T-helper 2 cell treated with Interferon-gamma antibody and Interleukin-4, amounts not matched to agents 5 μg/mL and 100 μg/mL, for 36 hours (primary cell): ENCODE measurements around the gene GLRX5.

Experiments used
- DNase-seq: peaks from one replicate; pipeline ENCODE4 v3.0.0; 2021; ENCODE audit warnings: low spot score
- H3K27ac Mint-ChIP-seq: one replicate; pipeline ENCODE4 v1.8.0; 2021; ENCODE audit warnings: mild to moderate bottlenecking, mixed read lengths
- H3K27me3 Mint-ChIP-seq: one replicate; pipeline ENCODE4 v1.8.0; 2021; ENCODE audit warnings: low read depth, mixed read lengths
- H3K36me3 Mint-ChIP-seq: one replicate; pipeline ENCODE4 v1.8.0; 2021; ENCODE audit warnings: low read depth, mixed read lengths
- H3K4me1 Mint-ChIP-seq: one replicate; pipeline ENCODE4 v1.8.0; 2021; ENCODE audit warnings: low read depth, mixed read lengths
- H3K4me3 Mint-ChIP-seq: one replicate; pipeline ENCODE4 v1.8.0; 2022; ENCODE audit warnings: mild to moderate bottlenecking, moderate library complexity, mixed read lengths
- H3K9me3 Mint-ChIP-seq: one replicate; pipeline ENCODE4 v1.8.0; 2021; ENCODE audit warnings: mixed read lengths

The GLRX5 gene

GRCh38 chr14:95540236-95540855 is 5.5 kb downstream of the GLRX5 start:
- Mint-ChIP-seq H3K9me3 (no peaks in the 10 kb centered on the region), H3K27ac (no peak overlapping the region), H3K4me3 (no peak overlapping the region), H3K4me1 (peaks cover 31% of the 10 kb centered on the region), H3K27me3 (no peaks in the 10 kb centered on the region), H3K36me3 (peaks cover 4% of the 10 kb centered on the region)
- no peak for DNase-seq

GRCh38 chr14:95541346-95541745 is 6.5 kb downstream of the GLRX5 start:
- DNase-seq = no peak
- Mint-ChIP-seq H3K27ac (no peak overlapping the region), H3K4me1 (peaks cover 21% of the 10 kb centered on the region), H3K4me3 (no peak overlapping the region), H3K27me3 (no peaks in the 10 kb centered on the region), H3K36me3 (peaks cover 2% of the 10 kb centered on the region), H3K9me3 (no peaks in the 10 kb centered on the region)

DNA sequence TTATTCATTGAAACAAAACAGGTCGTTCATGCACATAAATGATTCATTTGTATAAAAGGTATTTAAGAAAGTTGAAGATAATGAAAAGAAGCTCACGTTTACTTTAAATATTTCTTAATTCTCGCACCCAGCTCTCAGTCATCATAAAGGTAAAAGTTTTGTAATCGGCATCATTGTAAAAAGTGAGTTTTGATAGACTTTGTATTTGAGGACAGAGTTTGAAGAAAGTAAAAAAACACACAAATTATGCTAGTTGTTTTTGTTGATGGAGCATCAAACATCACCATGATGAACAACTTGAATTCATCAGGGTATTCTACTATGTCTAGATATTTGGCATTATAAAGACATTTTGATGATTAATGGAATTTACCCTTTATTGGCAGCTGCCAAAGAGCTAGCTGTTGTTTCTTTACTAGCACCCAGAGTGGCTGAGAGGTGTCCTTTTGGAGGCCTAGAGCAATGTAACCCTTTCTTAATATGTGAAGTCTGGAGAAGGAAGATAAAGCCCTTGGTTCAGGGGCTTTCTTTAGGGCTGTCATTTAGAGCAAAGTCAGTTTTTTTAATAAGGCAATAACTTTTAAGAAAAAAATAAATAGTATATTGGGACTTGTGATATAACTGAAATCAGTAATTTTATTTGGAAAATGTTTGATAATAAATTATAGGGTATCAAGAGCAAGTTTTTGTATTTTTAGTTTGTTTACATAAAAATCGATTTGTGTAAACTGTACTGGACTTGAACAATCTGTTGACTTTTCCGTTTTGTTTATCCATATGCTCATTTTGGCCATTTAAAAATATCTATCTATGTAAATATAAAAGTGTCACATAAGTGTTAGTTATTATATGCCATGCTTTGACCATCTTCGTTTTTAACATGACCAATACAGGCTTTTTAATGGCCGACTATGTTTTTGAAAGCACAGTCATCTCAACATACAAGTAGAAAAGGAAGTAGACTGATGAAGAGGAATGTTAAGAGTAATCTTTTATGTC is 7.4 kb downstream of the GLRX5 start:
- H3K27me3 Mint-ChIP-seq = no peaks in the 10 kb centered on the region
- no peak overlapping the region for H3K27ac Mint-ChIP-seq
- DNase-seq = no peak
- no peak overlapping the region for H3K4me3 Mint-ChIP-seq
- no peaks in the 10 kb centered on the region for H3K9me3 Mint-ChIP-seq
- H3K36me3 Mint-ChIP-seq = peaks cover 2% of the 10 kb centered on the region
- H3K4me1 Mint-ChIP-seq = peaks cover 14% of the 10 kb centered on the region

DNA sequence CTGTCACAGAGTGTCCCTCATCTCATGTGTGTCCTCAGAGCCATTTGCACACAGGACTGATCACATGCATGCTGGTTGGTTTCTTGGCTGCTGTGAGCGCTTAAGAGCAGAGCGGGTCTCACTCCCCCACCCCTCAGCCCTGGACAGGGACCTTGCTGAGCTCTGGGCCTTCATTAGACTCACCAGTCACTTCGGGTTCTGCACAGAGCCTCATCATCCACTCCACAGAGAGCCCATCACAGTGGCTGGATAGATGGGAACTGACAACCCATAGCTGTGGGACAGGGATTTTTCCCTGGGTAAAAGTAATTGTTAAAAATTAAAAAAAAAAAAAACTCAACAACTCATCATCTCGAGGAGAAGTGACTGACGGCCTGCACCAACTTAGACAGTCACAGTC is 8.2 kb downstream of the GLRX5 start:
- Mint-ChIP-seq H3K27ac (no peak overlapping the region), H3K36me3 (peaks cover 2% of the 10 kb centered on the region)

GRCh38 chr14:95544588-95544987 is 9.7 kb downstream of the GLRX5 start:
- Mint-ChIP-seq H3K36me3 (peaks cover 2% of the 10 kb centered on the region), H3K4me3 (no peak overlapping the region), H3K27ac (no peak overlapping the region), H3K9me3 (no peaks in the 10 kb centered on the region), H3K27me3 (no peaks in the 10 kb centered on the region), H3K4me1 (peaks cover 3% of the 10 kb centered on the region)
- DNase-seq = no peak

More for the DNA sequence above, 8.2 kb downstream of the GLRX5 start:
- DNase-seq = no peak
- Mint-ChIP-seq H3K9me3 (no peaks in the 10 kb centered on the region), H3K4me1 (peaks cover 7% of the 10 kb centered on the region), H3K4me3 (no peak overlapping the region), H3K27me3 (no peaks in the 10 kb centered on the region)

DNA sequence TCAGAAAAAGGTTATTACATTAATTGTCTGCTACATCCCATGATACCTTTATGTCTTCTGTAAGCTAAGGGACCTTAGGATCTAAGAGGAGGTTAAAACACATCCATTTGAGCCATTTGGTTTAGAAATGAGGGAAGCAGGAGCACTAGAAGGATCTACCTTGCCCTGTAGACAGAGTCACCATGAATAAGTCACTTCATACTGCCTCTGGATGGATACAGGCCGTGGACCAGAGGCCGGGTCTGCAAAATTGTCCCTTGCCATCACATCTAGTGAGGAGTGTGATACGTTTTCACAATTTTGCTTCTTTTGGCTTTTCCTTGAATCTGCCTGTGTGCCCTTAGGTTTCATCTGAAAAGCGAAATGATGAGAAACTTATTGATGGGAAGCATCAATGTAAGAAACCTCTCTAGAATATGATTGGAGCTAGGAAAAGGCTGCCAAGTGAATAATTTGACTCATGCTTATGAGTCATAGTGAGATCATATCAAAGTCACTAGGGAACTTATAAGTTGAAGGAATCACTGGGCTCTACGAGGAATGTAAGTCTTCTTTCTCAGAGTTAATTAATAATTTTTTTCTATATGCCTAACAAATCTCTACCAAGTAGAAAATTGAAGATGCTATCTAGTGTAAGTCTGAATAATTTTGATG is 10.8 kb downstream of the GLRX5 start:
- H3K27ac Mint-ChIP-seq = no peak overlapping the region
- no peaks in the 10 kb centered on the region for H3K27me3 Mint-ChIP-seq
- no peaks in the 10 kb centered on the region for H3K9me3 Mint-ChIP-seq
- no peak for DNase-seq
- no peak overlapping the region for H3K4me3 Mint-ChIP-seq
- H3K4me1 Mint-ChIP-seq = peaks cover 1% of the 10 kb centered on the region
- H3K36me3 Mint-ChIP-seq = peaks cover 2% of the 10 kb centered on the region

GRCh38 chr14:95547272-95547625 is 12.4 kb downstream of the GLRX5 start:
- no peaks in the 10 kb centered on the region for H3K27me3 Mint-ChIP-seq
- peaks cover 2% of the 10 kb centered on the region for H3K36me3 Mint-ChIP-seq
- peaks cover 1% of the 10 kb centered on the region for H3K4me1 Mint-ChIP-seq
- no peak overlapping the region for H3K27ac Mint-ChIP-seq
- no peak overlapping the region for H3K4me3 Mint-ChIP-seq
- H3K9me3 Mint-ChIP-seq = no peaks in the 10 kb centered on the region
- DNase-seq = no peak

- no peak overlapping the region for H3K27ac Mint-ChIP-seq
- peaks cover 2% of the 10 kb centered on the region for H3K36me3 Mint-ChIP-seq
- peaks cover 1% of the 10 kb centered on the region for H3K4me1 Mint-ChIP-seq
- no peak for DNase-seq
- H3K4me3 Mint-ChIP-seq = no peak overlapping the region
- H3K9me3 Mint-ChIP-seq = no peaks in the 10 kb centered on the region
- no peaks in the 10 kb centered on the region for H3K27me3 Mint-ChIP-seq
Observed at GRCh38 chr14:95547626-95548327, 12.9 kb downstream of the GLRX5 start.

DNA sequence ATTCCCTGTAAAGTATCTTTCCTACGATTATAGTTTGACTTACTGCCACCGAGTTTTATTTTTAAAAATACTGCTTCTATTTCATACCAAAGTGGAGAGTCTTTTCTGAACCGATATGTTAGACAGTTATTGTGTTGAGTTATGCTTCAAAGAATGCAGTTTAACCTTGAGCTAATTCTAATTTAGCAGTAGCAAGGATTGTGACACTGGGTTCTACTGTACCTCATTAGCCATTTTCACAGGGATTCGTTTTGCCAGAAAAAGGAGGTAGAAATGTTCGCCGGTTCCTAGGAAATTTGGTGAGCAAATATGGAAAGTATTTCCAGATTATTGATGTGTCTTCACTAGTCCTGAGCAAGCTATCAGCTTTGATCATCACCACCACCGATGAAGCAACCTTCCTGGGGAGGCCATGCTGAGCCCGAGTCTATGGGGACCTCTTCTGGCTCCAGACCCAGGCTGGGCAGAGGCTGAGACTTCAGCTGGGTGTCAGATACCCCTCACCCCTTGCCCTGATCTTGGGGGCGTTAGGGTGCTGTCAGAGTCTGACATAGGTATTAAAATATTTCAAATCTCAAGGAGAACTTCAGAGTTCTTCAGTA is 13.6 kb downstream of the GLRX5 start:
- H3K36me3 Mint-ChIP-seq = peaks cover 2% of the 10 kb centered on the region
- H3K4me3 Mint-ChIP-seq = no peak overlapping the region

GRCh38 chr14:95549656-95550585 is 15.1 kb downstream of the GLRX5 start:
- Mint-ChIP-seq H3K4me1 (peaks cover under 1% of the 10 kb centered on the region), H3K4me3 (no peak overlapping the region), H3K27ac (no peak overlapping the region), H3K27me3 (no peaks in the 10 kb centered on the region), H3K36me3 (peaks cover 2% of the 10 kb centered on the region), H3K9me3 (no peaks in the 10 kb centered on the region)
- DNase-seq = no peak

More for the DNA sequence above, 13.6 kb downstream of the GLRX5 start:
- Mint-ChIP-seq H3K27ac (no peak overlapping the region), H3K4me1 (peaks cover 1% of the 10 kb centered on the region), H3K27me3 (no peaks in the 10 kb centered on the region), H3K9me3 (no peaks in the 10 kb centered on the region)
- DNase-seq = no peak

DNA sequence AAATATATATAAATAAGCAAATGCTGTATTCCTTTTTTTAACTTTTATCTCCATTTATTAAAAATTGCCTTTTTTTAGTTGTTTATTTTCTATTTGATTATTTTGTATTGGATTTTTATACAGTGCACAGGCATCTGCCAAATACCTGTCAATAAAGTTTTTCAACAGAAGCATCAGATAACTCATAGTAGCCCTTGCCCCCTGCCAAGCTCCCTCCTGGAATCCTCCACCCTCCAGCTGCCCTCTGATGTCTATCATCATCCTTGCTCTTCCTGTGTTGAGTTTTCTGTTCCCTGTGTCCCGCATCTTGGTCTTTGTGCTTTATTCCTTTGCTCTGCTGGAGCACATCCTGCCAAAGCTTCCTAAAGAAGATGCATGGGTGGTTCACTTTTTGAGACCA is 16.6 kb downstream of the GLRX5 start:
- DNase-seq = no peak
- Mint-ChIP-seq H3K4me1 (no peaks in the 10 kb centered on the region), H3K9me3 (no peaks in the 10 kb centered on the region), H3K36me3 (no peaks in the 10 kb centered on the region), H3K27ac (no peak overlapping the region), H3K27me3 (no peaks in the 10 kb centered on the region), H3K4me3 (no peak overlapping the region)

DNA sequence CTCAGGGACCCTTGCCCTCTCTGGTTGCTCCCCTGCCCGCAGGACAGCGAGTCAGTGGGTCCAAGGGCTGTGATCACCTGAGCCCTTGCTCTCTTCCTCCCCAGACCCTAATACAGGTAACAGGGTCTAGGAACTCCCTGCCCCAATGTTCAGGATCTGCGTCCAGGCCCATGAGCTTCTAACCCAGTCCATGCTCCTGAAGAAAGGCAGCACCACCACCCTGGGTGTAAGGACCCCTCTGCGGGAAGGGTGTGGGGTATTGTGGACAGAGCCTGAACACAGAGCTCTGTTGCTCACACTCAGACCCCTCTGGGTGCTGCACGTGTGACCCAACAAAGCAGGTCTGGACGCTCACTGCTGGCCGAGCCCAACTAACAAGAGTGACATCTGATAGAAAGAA is 18.3 kb downstream of the GLRX5 start:
- DNase-seq = no peak
- Mint-ChIP-seq H3K4me3 (no peak overlapping the region), H3K4me1 (no peaks in the 10 kb centered on the region), H3K36me3 (no peaks in the 10 kb centered on the region), H3K27ac (no peak overlapping the region), H3K9me3 (no peaks in the 10 kb centered on the region), H3K27me3 (no peaks in the 10 kb centered on the region)

DNA sequence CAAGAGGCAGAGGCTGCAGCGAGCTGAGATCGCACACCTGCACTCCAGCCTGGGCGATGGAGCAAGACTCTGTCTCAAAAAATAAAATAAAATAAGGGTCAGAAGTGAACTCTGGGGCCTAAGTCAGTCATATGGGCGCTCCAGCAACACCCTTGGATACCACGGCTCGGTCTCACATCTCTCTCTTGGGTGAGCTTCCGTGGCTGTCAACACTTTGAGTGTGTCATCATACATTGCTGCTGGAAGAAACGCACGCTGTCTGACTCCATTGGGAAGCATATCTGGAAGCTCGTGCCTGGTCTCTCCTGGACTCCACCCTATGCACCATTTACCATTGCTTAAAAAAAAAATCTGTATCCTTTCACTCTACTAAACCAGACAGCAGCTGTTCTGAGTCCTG is 20.2 kb downstream of the GLRX5 start:
- H3K36me3 Mint-ChIP-seq = no peaks in the 10 kb centered on the region
- no peak for DNase-seq
- no peak overlapping the region for H3K27ac Mint-ChIP-seq
- no peaks in the 10 kb centered on the region for H3K4me1 Mint-ChIP-seq
- no peak overlapping the region for H3K4me3 Mint-ChIP-seq
- no peaks in the 10 kb centered on the region for H3K9me3 Mint-ChIP-seq
- no peaks in the 10 kb centered on the region for H3K27me3 Mint-ChIP-seq
